HepG2 (cell line): ENCODE results near the gene MBTPS1. TPM values are rescaled to one million over a fixed set of nuclear protein-coding genes. Genes with fewer than 3 reads are reported as not detected.

Experiments
- ATF7 ChIP-seq, 2 experiments: fragments of 450-650 bp in 1 of 2; sonication (generic) in 1 of 2; formaldehyde crosslinking in 1 of 2; IDR thresholded peaks; 2 replicates each; pipeline versions ENCODE4 v1.4.0 to v1.6.1; 2016 to 2020; ENCODE audit warnings: antibody characterized with exemption in 1 of 2, mild to moderate bottlenecking in 1 of 2, missing genetic modification reagents in 1 of 2
- CC2D1A ChIP-seq: sonication (generic); formaldehyde crosslinking; IDR thresholded peaks from 2 replicates; pipeline ENCODE4 v1.8.1; 2023; ENCODE audit warnings: mild to moderate bottlenecking, missing genetic modification reagents
- CHD4 ChIP-seq: fragments of 200-600 bp; sonication (generic); IDR thresholded peaks from 2 replicates; pipeline ENCODE4 v1.7.0; 2017; ENCODE audit warnings: mild to moderate bottlenecking, low read length, borderline replicate concordance
- FOXA3 ChIP-seq: IDR thresholded peaks from 2 replicates; pipeline ENCODE4 v1.6.1; 2016; ENCODE audit warnings: missing genetic modification reagents, missing compliant biosample characterization
- KAT7 ChIP-seq: IDR thresholded peaks from 2 replicates; pipeline ENCODE4 v1.6.1; 2018; ENCODE audit warnings: borderline replicate concordance, missing compliant biosample characterization
- KAT8 ChIP-seq: IDR thresholded peaks from 2 replicates; pipeline ENCODE4 v1.6.1; 2016; ENCODE audit warnings: missing genetic modification reagents, missing compliant biosample characterization
- KLF16 ChIP-seq, 2 experiments: sonication (generic) in 1 of 2; formaldehyde crosslinking in 1 of 2; IDR thresholded peaks; 2 replicates each; pipeline versions ENCODE4 v1.6.1 to v1.8.0; 2016 to 2023; ENCODE audit warnings: missing genetic modification reagents in 2 of 2, missing compliant biosample characterization in 1 of 2
- MXD4 ChIP-seq: IDR thresholded peaks from 2 replicates; pipeline ENCODE4 v1.6.1; 2016; ENCODE audit warnings: mild to moderate bottlenecking, missing biosample characterization, missing genetic modification reagents
- NCOA5 ChIP-seq: sonication (generic); formaldehyde crosslinking; IDR thresholded peaks from 2 replicates; pipeline ENCODE4 v1.4.0; 2020; ENCODE audit warnings: missing genetic modification reagents
- NFRKB ChIP-seq: fragments of 450-650 bp; IDR thresholded peaks from 2 replicates; pipeline ENCODE4 v1.6.1; 2017
- SALL1 ChIP-seq: sonication (generic); formaldehyde crosslinking; IDR thresholded peaks from 2 replicates; pipeline ENCODE4 v1.8.0; 2022; ENCODE audit warnings: mild to moderate bottlenecking, missing genetic modification reagents
- SMAD3 ChIP-seq: sonication (generic); formaldehyde crosslinking; IDR thresholded peaks from 2 replicates; pipeline ENCODE4 v1.4.0; 2020; ENCODE audit warnings: missing genetic modification reagents
- polyA plus RNA-seq, 8 experiments: library from polyadenylated mRNA; depleted of rRNA in 3 of 8; stranded (reverse) in 7 of 8; unstranded in 1 of 8; fragments of >200 nt; fragmentation: Illumina TruSeq in 4 of 8; extraction: Trizol in 4 of 8; gene quantifications; 2 replicates each; pipeline versions ENCODE4 v1.2.1 to v1.2.3, GENCODE V29; 2011 to 2016; ENCODE audit warnings: low read depth in 4 of 8, missing spikeins in 1 of 8, mixed read lengths in 1 of 8; ENCODE audit not compliant: insufficient read depth in 1 of 8
- total RNA-seq, 5 experiments: library from RNA; depleted of rRNA; stranded (reverse); fragments of >200 nt; fragmentation: Illumina TruSeq; extraction: Trizol; gene quantifications; 2 replicates each; pipeline ENCODE4 v1.2.3, GENCODE V29; 2016; ENCODE audit warnings: low read depth in 1 of 5
- TF ChIP-seq, protein P1 (sequence below), 2 experiments: sonication (generic) in 1 of 2; formaldehyde crosslinking in 1 of 2; IDR thresholded peaks; 2 replicates each; pipeline versions ENCODE4 v1.4.0 to v1.6.1; 2018 to 2020; ENCODE audit warnings: missing genetic modification reagents in 2 of 2, borderline replicate concordance in 1 of 2, low read depth in 1 of 2, mild to moderate bottlenecking in 1 of 2, missing biosample characterization in 1 of 2
- TF ChIP-seq, protein P2 (sequence below): sonication (generic); formaldehyde crosslinking; IDR thresholded peaks from 2 replicates; pipeline ENCODE4 v1.5.0; 2020; ENCODE audit warnings: mild to moderate bottlenecking, missing genetic modification reagents
- TF ChIP-seq, protein P3 (sequence below): IDR thresholded peaks from 2 replicates; pipeline ENCODE4 v1.6.1; 2016; ENCODE audit warnings: missing genetic modification reagents, missing compliant biosample characterization
- TF ChIP-seq, protein P4 (sequence below): sonication (generic); formaldehyde crosslinking; IDR thresholded peaks from 2 replicates; pipeline ENCODE4 v1.8.0; 2022; ENCODE audit warnings: missing genetic modification reagents, mild to moderate bottlenecking, borderline replicate concordance
- TF ChIP-seq, protein P5 (sequence below): sonication (generic); formaldehyde crosslinking; IDR thresholded peaks from 2 replicates; pipeline ENCODE4 v1.5.0; 2020; ENCODE audit warnings: mild to moderate bottlenecking, missing genetic modification reagents, borderline replicate concordance
- TF ChIP-seq, protein P6 (sequence below): sonication (generic); formaldehyde crosslinking; IDR thresholded peaks from 2 replicates; pipeline ENCODE4 v1.4.0; 2020; ENCODE audit warnings: mild to moderate bottlenecking, missing genetic modification reagents

The MBTPS1 gene
- total and polyA plus RNA-seq, 2 of the 13 experiments (the other 11 are each of a cell fraction or from before 2014, with no cell fraction given): 56.7 to 91.3 TPM

DNA sequence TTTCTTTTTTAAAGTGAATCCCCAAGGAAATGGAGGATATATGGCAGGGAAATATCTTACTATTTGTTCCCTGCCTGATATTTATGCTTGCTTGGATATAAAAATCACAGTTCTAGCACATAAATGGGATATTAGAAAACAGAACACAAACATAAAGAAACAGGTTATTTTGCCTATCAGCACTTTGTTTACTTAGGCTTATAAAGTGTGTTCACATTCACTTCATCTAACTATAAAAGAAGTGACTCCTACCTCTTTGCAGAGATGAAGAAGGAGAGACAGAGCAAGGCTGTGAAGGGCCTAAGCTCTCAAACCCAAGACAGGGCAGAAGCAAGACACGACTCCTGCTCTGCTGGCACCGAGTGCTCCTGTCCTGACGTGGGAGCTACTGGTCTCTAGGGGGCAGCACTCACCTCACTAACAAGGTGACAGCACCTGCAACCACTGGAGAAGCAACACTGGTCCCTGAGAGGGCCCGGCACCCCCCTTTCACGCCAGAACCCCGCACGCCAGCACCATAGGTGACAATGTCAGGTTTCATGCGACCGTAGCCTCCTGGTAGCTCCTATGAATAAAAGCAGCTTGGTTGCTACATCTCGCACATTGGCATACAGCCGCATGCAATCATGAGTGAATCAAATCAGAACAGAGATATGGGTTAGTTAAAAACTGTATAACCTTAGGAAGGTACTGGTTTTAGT, 32.0 kb downstream of the MBTPS1 start (continued):
- TF ChIP-seq, protein P1, sequence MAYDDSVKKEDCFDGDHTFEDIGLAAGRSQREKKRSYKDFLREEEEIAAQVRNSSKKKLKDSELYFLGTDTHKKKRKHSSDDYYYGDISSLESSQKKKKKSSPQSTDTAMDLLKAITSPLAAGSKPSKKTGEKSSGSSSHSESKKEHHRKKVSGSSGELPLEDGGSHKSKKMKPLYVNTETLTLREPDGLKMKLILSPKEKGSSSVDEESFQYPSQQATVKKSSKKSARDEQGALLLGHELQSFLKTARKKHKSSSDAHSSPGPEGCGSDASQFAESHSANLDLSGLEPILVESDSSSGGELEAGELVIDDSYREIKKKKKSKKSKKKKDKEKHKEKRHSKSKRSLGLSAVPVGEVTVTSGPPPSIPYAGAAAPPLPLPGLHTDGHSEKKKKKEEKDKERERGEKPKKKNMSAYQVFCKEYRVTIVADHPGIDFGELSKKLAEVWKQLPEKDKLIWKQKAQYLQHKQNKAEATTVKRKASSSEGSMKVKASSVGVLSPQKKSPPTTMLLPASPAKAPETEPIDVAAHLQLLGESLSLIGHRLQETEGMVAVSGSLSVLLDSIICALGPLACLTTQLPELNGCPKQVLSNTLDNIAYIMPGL (CRISPR knock-in tag; IDR thresholded peaks at IDR 0.05; ENCODE audit: borderline replicate concordance in 1 of 2, low read depth in 1 of 2): peak in 1 of 2 experiments; percentile 81; a peak in 2 of 4 replicates
- TF ChIP-seq NCOA5: no peak
- TF ChIP-seq CHD4: no peak
- TF ChIP-seq, protein P2, sequence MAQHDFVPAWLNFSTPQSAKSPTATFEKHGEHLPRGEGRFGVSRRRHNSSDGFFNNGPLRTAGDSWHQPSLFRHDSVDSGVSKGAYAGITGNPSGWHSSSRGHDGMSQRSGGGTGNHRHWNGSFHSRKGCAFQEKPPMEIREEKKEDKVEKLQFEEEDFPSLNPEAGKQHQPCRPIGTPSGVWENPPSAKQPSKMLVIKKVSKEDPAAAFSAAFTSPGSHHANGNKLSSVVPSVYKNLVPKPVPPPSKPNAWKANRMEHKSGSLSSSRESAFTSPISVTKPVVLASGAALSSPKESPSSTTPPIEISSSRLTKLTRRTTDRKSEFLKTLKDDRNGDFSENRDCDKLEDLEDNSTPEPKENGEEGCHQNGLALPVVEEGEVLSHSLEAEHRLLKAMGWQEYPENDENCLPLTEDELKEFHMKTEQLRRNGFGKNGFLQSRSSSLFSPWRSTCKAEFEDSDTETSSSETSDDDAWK: no peak
- no peak for TF ChIP-seq KAT7
- no peak for TF ChIP-seq NFRKB
- TF ChIP-seq SMAD3: 0 out of 2 replicates have a peak, but pooled peaks have one; percentile 33
- TF ChIP-seq, protein P3, sequence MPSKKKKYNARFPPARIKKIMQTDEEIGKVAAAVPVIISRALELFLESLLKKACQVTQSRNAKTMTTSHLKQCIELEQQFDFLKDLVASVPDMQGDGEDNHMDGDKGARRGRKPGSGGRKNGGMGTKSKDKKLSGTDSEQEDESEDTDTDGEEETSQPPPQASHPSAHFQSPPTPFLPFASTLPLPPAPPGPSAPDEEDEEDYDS (CRISPR knock-in tag): 0 out of 2 replicates have a peak, but pooled peaks have one; percentile 15
- no peak for TF ChIP-seq ATF7 (IDR thresholded peaks at IDR 0.05)
- no peak for TF ChIP-seq ATF7 (CRISPR knock-in tag; IDR thresholded peaks at IDR 0.05)
- TF ChIP-seq KLF16 (CRISPR knock-in tag; IDR thresholded peaks at IDR 0.05): 0 out of 4 replicates have a peak, but pooled peaks of 1 of the 2 experiments have one; percentile 39
- TF ChIP-seq, protein P4, sequence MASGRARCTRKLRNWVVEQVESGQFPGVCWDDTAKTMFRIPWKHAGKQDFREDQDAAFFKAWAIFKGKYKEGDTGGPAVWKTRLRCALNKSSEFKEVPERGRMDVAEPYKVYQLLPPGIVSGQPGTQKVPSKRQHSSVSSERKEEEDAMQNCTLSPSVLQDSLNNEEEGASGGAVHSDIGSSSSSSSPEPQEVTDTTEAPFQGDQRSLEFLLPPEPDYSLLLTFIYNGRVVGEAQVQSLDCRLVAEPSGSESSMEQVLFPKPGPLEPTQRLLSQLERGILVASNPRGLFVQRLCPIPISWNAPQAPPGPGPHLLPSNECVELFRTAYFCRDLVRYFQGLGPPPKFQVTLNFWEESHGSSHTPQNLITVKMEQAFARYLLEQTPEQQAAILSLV (CRISPR knock-in tag): no peak
- no peak for TF ChIP-seq SALL1 (CRISPR knock-in tag)
- TF ChIP-seq, protein P5, sequence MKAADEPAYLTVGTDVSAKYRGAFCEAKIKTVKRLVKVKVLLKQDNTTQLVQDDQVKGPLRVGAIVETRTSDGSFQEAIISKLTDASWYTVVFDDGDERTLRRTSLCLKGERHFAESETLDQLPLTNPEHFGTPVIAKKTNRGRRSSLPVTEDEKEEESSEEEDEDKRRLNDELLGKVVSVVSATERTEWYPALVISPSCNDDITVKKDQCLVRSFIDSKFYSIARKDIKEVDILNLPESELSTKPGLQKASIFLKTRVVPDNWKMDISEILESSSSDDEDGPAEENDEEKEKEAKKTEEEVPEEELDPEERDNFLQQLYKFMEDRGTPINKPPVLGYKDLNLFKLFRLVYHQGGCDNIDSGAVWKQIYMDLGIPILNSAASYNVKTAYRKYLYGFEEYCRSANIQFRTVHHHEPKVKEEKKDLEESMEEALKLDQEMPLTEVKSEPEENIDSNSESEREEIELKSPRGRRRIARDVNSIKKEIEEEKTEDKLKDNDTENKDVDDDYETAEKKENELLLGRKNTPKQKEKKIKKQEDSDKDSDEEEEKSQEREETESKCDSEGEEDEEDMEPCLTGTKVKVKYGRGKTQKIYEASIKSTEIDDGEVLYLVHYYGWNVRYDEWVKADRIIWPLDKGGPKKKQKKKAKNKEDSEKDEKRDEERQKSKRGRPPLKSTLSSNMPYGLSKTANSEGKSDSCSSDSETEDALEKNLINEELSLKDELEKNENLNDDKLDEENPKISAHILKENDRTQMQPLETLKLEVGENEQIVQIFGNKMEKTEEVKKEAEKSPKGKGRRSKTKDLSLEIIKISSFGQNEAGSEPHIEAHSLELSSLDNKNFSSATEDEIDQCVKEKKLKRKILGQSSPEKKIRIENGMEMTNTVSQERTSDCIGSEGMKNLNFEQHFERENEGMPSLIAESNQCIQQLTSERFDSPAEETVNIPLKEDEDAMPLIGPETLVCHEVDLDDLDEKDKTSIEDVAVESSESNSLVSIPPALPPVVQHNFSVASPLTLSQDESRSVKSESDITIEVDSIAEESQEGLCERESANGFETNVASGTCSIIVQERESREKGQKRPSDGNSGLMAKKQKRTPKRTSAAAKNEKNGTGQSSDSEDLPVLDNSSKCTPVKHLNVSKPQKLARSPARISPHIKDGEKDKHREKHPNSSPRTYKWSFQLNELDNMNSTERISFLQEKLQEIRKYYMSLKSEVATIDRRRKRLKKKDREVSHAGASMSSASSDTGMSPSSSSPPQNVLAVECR (CRISPR knock-in tag): peak; percentile 42; the same call in 1 of the 2 replicates
- TF ChIP-seq FOXA3 (CRISPR knock-in tag): peak; percentile 16; the same call in 1 of the 2 replicates
- TF ChIP-seq CC2D1A: 0 out of 2 replicates have a peak, but pooled peaks have one; percentile 66
- 0 out of 2 replicates have a peak, but pooled peaks have one; percentile 23 for TF ChIP-seq MXD4 (CRISPR knock-in tag)
- TF ChIP-seq KAT8 (CRISPR knock-in tag): 0 out of 2 replicates have a peak, but pooled peaks have one; percentile 24
- TF ChIP-seq, protein P6, sequence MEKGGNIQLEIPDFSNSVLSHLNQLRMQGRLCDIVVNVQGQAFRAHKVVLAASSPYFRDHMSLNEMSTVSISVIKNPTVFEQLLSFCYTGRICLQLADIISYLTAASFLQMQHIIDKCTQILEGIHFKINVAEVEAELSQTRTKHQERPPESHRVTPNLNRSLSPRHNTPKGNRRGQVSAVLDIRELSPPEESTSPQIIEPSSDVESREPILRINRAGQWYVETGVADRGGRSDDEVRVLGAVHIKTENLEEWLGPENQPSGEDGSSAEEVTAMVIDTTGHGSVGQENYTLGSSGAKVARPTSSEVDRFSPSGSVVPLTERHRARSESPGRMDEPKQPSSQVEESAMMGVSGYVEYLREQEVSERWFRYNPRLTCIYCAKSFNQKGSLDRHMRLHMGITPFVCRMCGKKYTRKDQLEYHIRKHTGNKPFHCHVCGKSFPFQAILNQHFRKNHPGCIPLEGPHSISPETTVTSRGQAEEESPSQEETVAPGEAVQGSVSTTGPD (CRISPR knock-in tag): no peak; the same call in 1 of the 2 replicates
